Left lobe of liver (tissue), 2 donors: ENCODE results near the gene CBLB. TPM values are rescaled to one million over a fixed set of nuclear protein-coding genes. Genes with fewer than 3 reads are reported as not detected.
A peak's percentile ranks its signal among the peaks of the same experiment; 100 is the strongest.
"Not testable (repeated sequence)": the region's sequence is repeated elsewhere in the genome, so short reads cannot be mapped to it uniquely, and the experiment has no call there.

Source experiments
- ATAC-seq: fragments of 200-7000 bp; cut with Tn5 transposase; one replicate; pipeline ENCODE4 v1.9.1; 2020; ENCODE audit warnings: mild to moderate bottlenecking, moderate library complexity
- DNase-seq: peaks from one replicate; pipeline ENCODE4 v3.0.0-alpha.2; 2020; ENCODE audit warnings: low spot score
- total RNA-seq: library from RNA; stranded (reverse); gene quantifications from one replicate; pipeline ENCODE4 v1.2.1, GENCODE V29; 2021
- donor health status: DM: no; HTN: no; CAD: no; lungs with moderate emphysema.
- donor health status: DM: no; HTN: yes; CAD: no.

The CBLB gene
- total RNA-seq, 1 donor from 2014 or later, result 9.5 TPM

- ATAC-seq (no peak), DNase-seq (no peak)
These were observed 45.5 kb downstream of the CBLB start for GRCh38 chr3:105823149-105823867.

- ATAC-seq (no peak), DNase-seq (no peak)
These were observed 46.4 kb downstream of the CBLB start for GRCh38 chr3:105822171-105823123.

- peak; percentile 69 for DNase-seq
These were observed 47.4 kb downstream of the CBLB start for GRCh38 chr3:105821433-105821832.

GRCh38 chr3:105816833-105817232 lies 52.0 kb downstream of the CBLB start:
- no peak for ATAC-seq
- no peak for DNase-seq

More at GRCh38 chr3:105821433-105821832, 47.4 kb downstream of the CBLB start:
- peak; percentile 84 for ATAC-seq

GRCh38 chr3:105815331-105815730 lies 53.5 kb downstream of the CBLB start:
- DNase-seq, ATAC-seq: not testable (repeated sequence)

- no peak for ATAC-seq
- DNase-seq, result no peak
These were observed 55.1 kb downstream of the CBLB start for GRCh38 chr3:105813710-105814109.

- ATAC-seq, result no peak
- DNase-seq, result no peak
These were observed 56.6 kb downstream of the CBLB start for GRCh38 chr3:105812194-105812586.

GRCh38 chr3:105811518-105812193 lies 57.2 kb downstream of the CBLB start:
- DNase-seq, result no peak
- no peak for ATAC-seq

- DNase-seq, result no peak
- no peak for ATAC-seq
These were observed 59.5 kb downstream of the CBLB start for GRCh38 chr3:105809208-105809888.

- DNase-seq (no peak), ATAC-seq (no peak)
These were observed 61.1 kb downstream of the CBLB start for GRCh38 chr3:105807701-105808100.

- ATAC-seq, result no peak
- no peak for DNase-seq
These were observed 61.7 kb downstream of the CBLB start for GRCh38 chr3:105807146-105807545.

GRCh38 chr3:105806359-105806758 lies 62.5 kb downstream of the CBLB start:
- ATAC-seq, result peak; percentile 69
- no peak for DNase-seq

- no peak for DNase-seq
- no peak for ATAC-seq
These were observed 63.4 kb downstream of the CBLB start for GRCh38 chr3:105805404-105805803.

GRCh38 chr3:105802118-105802706 lies 66.6 kb downstream of the CBLB start:
- DNase-seq (no peak), ATAC-seq (no peak)

- ATAC-seq (no peak), DNase-seq (no peak)
These were observed 67.4 kb downstream of the CBLB start for GRCh38 chr3:105801397-105801796.

- ATAC-seq (no peak), DNase-seq (no peak)
These were observed 68.5 kb downstream of the CBLB start for GRCh38 chr3:105800320-105800719.

- no peak for ATAC-seq
These were observed 69.5 kb downstream of the CBLB start for GRCh38 chr3:105799286-105799685.

GRCh38 chr3:105798381-105798934 lies 70.4 kb downstream of the CBLB start:
- ATAC-seq, result no peak
- DNase-seq, result no peak

More at GRCh38 chr3:105799286-105799685, 69.5 kb downstream of the CBLB start:
- DNase-seq, result no peak

- DNase-seq (no peak), ATAC-seq (no peak)
These were observed 75.8 kb downstream of the CBLB start for GRCh38 chr3:105793040-105793439.
